HEK293 (cell line): ENCODE results near the gene SVOPL.

ENCODE experiments used
- CTCF ChIA-PET: fragments of 350-600 bp; formaldehyde crosslinking; extraction: SDS; loops from one replicate; lab custom pipeline; 2021; ENCODE audit warnings: antibody characterized with exemption; lab: Yijun Ruan, JAX
- POLR2A ChIA-PET: fragments of 300-600 bp; formaldehyde crosslinking; extraction: SDS; loops from one replicate; lab custom pipeline; 2020; ENCODE audit warnings: antibody characterized with exemption, inconsistent platforms; lab: Yijun Ruan, JAX
- H3K27ac ChIP-seq: fragments of 200-500 bp; sonication (Bioruptor generic); 2 replicates; pipeline ENCODE4 v1.5.1; 2014; ENCODE audit warnings: low read depth, low read length, control low read depth, inconsistent platforms; ENCODE audit errors: extremely low read depth
- H3K36me3 ChIP-seq, 2 experiments: fragments of 200-500 bp in 1 of 2; sonication (Bioruptor generic) in 1 of 2; 1 replicate in 1 of 2; 2 replicates in 1 of 2; pipeline ENCODE4 v1.5.1; 2014 to 2017; ENCODE audit warnings: inconsistent platforms in 2 of 2, low read length in 2 of 2; ENCODE audit not compliant: control insufficient read depth in 2 of 2, insufficient read depth in 1 of 2
- H3K4me1 ChIP-seq: fragments of 200-500 bp; sonication (Bioruptor generic); 2 replicates; pipeline ENCODE4 v1.5.1; 2014; ENCODE audit warnings: mild to moderate bottlenecking, low read length, inconsistent platforms; ENCODE audit not compliant: control insufficient read depth, insufficient read depth
- H3K4me3 ChIP-seq: 2 replicates; pipeline ENCODE4 v1.5.1; 2011; ENCODE audit warnings: low read depth, mild to moderate bottlenecking, control low read depth, low read length, moderate library complexity
- H3K9me3 ChIP-seq: fragments of 200-500 bp; sonication (Bioruptor generic); 2 replicates; pipeline ENCODE4 v1.5.1; 2014; ENCODE audit warnings: low read depth, low read length, inconsistent platforms; ENCODE audit not compliant: control insufficient read depth, insufficient read depth
- AEBP2 ChIP-seq: fragments of 450-650 bp; formaldehyde crosslinking; IDR thresholded peaks from 2 replicates; pipeline ENCODE4 v1.5.1; 2016; ENCODE audit warnings: missing biosample characterization, missing genetic modification characterization, borderline replicate concordance
- EGR2 ChIP-seq: fragments of 450-650 bp; formaldehyde crosslinking; IDR thresholded peaks from 2 replicates; pipeline ENCODE4 v1.5.1; 2016; ENCODE audit warnings: low read depth, missing biosample characterization, missing genetic modification characterization
- GLI4 ChIP-seq: fragments of 450-650 bp; formaldehyde crosslinking; IDR thresholded peaks from 2 replicates; pipeline ENCODE4 v1.5.1; 2016; ENCODE audit warnings: missing biosample characterization, missing genetic modification characterization
- INSM2 ChIP-seq: fragments of 450-650 bp; formaldehyde crosslinking; IDR thresholded peaks from 2 replicates; pipeline ENCODE4 v1.5.1; 2016; ENCODE audit warnings: missing biosample characterization, missing genetic modification characterization
- OSR2 ChIP-seq: fragments of 450-650 bp; formaldehyde crosslinking; IDR thresholded peaks from 2 replicates; pipeline ENCODE4 v1.5.1; 2016; ENCODE audit warnings: missing biosample characterization, missing genetic modification characterization
- PRDM6 ChIP-seq: fragments of 450-650 bp; formaldehyde crosslinking; IDR thresholded peaks from 2 replicates; pipeline ENCODE4 v1.5.1; 2017; ENCODE audit warnings: missing biosample characterization, missing genetic modification characterization
- ZEB2 ChIP-seq: fragments of 450-650 bp; formaldehyde crosslinking; IDR thresholded peaks from 2 replicates; pipeline ENCODE4 v1.5.1; 2016; ENCODE audit warnings: missing biosample characterization, missing genetic modification characterization
- ZFP41 ChIP-seq: fragments of 450-650 bp; formaldehyde crosslinking; IDR thresholded peaks from 2 replicates; pipeline ENCODE4 v1.5.1; 2016; ENCODE audit warnings: missing biosample characterization, missing genetic modification characterization, borderline replicate concordance
- ZNF121 ChIP-seq: fragments of 450-650 bp; formaldehyde crosslinking; IDR thresholded peaks from 2 replicates; pipeline ENCODE4 v1.5.1; 2016; ENCODE audit warnings: missing biosample characterization, missing genetic modification characterization
- ZNF16 ChIP-seq: fragments of 450-650 bp; formaldehyde crosslinking; IDR thresholded peaks from 2 replicates; pipeline ENCODE4 v1.5.1; 2016; ENCODE audit warnings: low read depth, missing biosample characterization, missing genetic modification characterization
- ZNF266 ChIP-seq: fragments of 450-650 bp; formaldehyde crosslinking; IDR thresholded peaks from 2 replicates; pipeline ENCODE4 v1.5.1; 2016; ENCODE audit warnings: missing biosample characterization, missing genetic modification characterization, low read depth
- ZNF350 ChIP-seq: fragments of 450-650 bp; formaldehyde crosslinking; IDR thresholded peaks from 2 replicates; pipeline ENCODE4 v1.5.0; 2017; ENCODE audit warnings: missing biosample characterization, mild to moderate bottlenecking, missing genetic modification characterization
- ZNF449 ChIP-seq: fragments of 450-650 bp; formaldehyde crosslinking; IDR thresholded peaks from 2 replicates; pipeline ENCODE4 v1.5.1; 2017; ENCODE audit warnings: missing biosample characterization, mild to moderate bottlenecking, missing genetic modification characterization, moderate library complexity
- TF ChIP-seq, protein P1 (sequence below): fragments of 450-650 bp; formaldehyde crosslinking; IDR thresholded peaks from 2 replicates; pipeline ENCODE4 v1.5.1; 2017; ENCODE audit warnings: missing biosample characterization, missing genetic modification characterization
- TF ChIP-seq, protein P2 (sequence below): fragments of 450-650 bp; formaldehyde crosslinking; IDR thresholded peaks from 2 replicates; pipeline ENCODE4 v1.5.1; 2016; ENCODE audit warnings: missing biosample characterization, missing genetic modification characterization
- TF ChIP-seq, protein P3 (sequence below): fragments of 450-650 bp; formaldehyde crosslinking; IDR thresholded peaks from 2 replicates; pipeline ENCODE4 v1.5.1; 2016; ENCODE audit warnings: missing biosample characterization, missing genetic modification characterization

SVOPL gene

DNA sequence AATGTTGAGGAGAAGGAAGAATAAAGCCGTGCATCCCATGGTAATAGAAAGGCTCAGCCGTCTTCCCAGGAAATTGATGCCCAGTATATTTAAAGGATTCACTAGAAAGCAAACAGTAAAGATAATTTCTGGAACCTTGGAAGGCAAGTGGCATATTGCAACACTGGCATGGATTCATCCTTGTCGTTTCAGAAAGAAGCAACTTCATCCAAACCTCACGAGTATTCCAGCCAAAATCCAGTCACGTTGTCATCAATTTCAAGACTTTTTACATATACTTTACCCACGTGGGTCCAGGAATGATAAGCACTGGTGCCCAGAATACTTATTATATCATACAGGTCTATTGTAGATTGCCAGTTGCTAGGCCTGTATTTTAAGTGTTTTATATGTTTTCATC lies 73.8 kb downstream of the SVOPL start:
- H3K4me3 ChIP-seq: no peak overlapping the region
- H3K4me1 ChIP-seq: no peaks in the 10 kb centered on the region
- no peaks in the 10 kb centered on the region for H3K36me3 ChIP-seq
- no peak overlapping the region for H3K27ac ChIP-seq
- CTCF ChIA-PET: no interaction called here
- no peak for TF ChIP-seq ZEB2
- TF ChIP-seq, protein P1, sequence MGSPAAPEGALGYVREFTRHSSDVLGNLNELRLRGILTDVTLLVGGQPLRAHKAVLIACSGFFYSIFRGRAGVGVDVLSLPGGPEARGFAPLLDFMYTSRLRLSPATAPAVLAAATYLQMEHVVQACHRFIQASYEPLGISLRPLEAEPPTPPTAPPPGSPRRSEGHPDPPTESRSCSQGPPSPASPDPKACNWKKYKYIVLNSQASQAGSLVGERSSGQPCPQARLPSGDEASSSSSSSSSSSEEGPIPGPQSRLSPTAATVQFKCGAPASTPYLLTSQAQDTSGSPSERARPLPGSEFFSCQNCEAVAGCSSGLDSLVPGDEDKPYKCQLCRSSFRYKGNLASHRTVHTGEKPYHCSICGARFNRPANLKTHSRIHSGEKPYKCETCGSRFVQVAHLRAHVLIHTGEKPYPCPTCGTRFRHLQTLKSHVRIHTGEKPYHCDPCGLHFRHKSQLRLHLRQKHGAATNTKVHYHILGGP (tag by site-specific recombination): no peak
- POLR2A ChIA-PET: interaction anchor here (0.7 kb wide), 1 partner anchor 372 kb away, joined by 3 read pairs; no protein-coding TSS in a partner anchor
- no peaks in the 10 kb centered on the region for H3K9me3 ChIP-seq

GRCh38 chr7:138626846-138627245 lies 74.3 kb downstream of the SVOPL start:
- Histone ChIP-seq H3K4me1 (no peaks in the 10 kb centered on the region), H3K9me3 (no peaks in the 10 kb centered on the region), H3K4me3 (no peak overlapping the region), H3K27ac (no peak overlapping the region), H3K36me3 (no peaks in the 10 kb centered on the region)
- POLR2A ChIA-PET: interaction anchor here (0.7 kb wide), 1 partner anchor 372 kb away, joined by 3 read pairs; no protein-coding TSS in a partner anchor
- TF ChIP-seq ZNF16 (tag by site-specific recombination) (no peak), ZNF266 (tag by site-specific recombination) (no peak), GLI4 (tag by site-specific recombination) (no peak)
- CTCF ChIA-PET: no interaction called here

DNA sequence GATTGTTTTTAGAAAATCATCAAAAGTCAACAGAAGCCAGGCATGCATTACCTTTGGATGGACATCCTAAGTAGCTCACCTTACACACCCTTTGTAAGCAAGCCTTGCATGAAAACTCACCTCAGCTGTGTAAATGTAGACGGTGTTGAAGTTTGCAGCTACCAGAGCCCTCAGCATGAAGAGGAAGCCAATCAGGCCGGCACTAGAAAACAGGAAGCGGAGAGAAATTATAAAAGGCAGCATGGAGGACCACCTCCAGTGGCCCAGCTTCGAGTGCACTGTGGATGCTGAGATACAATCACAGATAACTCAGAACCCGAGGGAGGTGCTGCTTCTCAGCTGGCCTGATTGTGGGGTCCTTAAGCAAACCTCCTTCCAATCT lies 75.3 kb downstream of the SVOPL start:
- ChIA-PET CTCF (interaction anchor here (0.7 kb wide), 1 partner anchor 113 kb away, joined by 4 read pairs; no protein-coding TSS in a partner anchor), POLR2A (no interaction called here)
- no peaks in the 10 kb centered on the region for H3K36me3 ChIP-seq
- no peaks in the 10 kb centered on the region for H3K9me3 ChIP-seq
- TF ChIP-seq EGR2 (no peak), ZNF449 (no peak), ZNF121 (no peak), OSR2 (tag by site-specific recombination) (no peak), PRDM6 (tag by site-specific recombination) (no peak), INSM2 (tag by site-specific recombination) (no peak), ZFP41 (no peak), AEBP2 (no peak), GLI4 (tag by site-specific recombination) (no peak), ZNF350 (tag by site-specific recombination) (no peak)
- TF ChIP-seq, protein P2, sequence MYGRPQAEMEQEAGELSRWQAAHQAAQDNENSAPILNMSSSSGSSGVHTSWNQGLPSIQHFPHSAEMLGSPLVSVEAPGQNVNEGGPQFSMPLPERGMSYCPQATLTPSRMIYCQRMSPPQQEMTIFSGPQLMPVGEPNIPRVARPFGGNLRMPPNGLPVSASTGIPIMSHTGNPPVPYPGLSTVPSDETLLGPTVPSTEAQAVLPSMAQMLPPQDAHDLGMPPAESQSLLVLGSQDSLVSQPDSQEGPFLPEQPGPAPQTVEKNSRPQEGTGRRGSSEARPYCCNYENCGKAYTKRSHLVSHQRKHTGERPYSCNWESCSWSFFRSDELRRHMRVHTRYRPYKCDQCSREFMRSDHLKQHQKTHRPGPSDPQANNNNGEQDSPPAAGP (tag by site-specific recombination): no peak
- TF ChIP-seq, protein P3, sequence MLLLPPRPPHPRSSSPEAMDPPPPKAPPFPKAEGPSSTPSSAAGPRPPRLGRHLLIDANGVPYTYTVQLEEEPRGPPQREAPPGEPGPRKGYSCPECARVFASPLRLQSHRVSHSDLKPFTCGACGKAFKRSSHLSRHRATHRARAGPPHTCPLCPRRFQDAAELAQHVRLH (tag by site-specific recombination): no peak
- no peak overlapping the region for H3K27ac ChIP-seq
- no peak overlapping the region for H3K4me3 ChIP-seq
- H3K4me1 ChIP-seq: no peaks in the 10 kb centered on the region
